Smooth muscle cell (in vitro differentiated cells): Measurements from ENCODE around the gene DGKE. TPM values are rescaled to one million over a fixed set of nuclear protein-coding genes. Genes with fewer than 3 reads are reported as not detected.

Experiments used
- DNase-seq: peaks from one replicate; lab custom pipeline; 2025; ENCODE audit not compliant: unreplicated experiment; lab: John Stamatoyannopoulos, UW
- H2AFZ ChIP-seq: fragments of 200-600 bp; sonication (generic); 2 replicates; pipeline ENCODE4 v1.6.0; 2016; ENCODE audit warnings: antibody characterized with exemption, low read depth, mild to moderate bottlenecking
- H3F3A ChIP-seq: fragments of 200-600 bp; sonication (generic); 2 replicates; pipeline ENCODE4 v1.6.0; 2017; ENCODE audit warnings: antibody characterized with exemption, low read depth
- H3K27ac ChIP-seq: fragments of 200-600 bp; sonication (generic); 2 replicates; pipeline ENCODE4 v1.5.1; 2016; ENCODE audit warnings: low read depth, mild to moderate bottlenecking
- H3K27me3 ChIP-seq: fragments of 200-600 bp; sonication (generic); 2 replicates; pipeline ENCODE4 v1.6.1; 2016; ENCODE audit warnings: low read depth, mild to moderate bottlenecking
- H3K36me3 ChIP-seq: fragments of 200-600 bp; sonication (generic); 2 replicates; pipeline ENCODE4 v1.5.1; 2016; ENCODE audit warnings: low read depth
- H3K4me1 ChIP-seq: fragments of 200-600 bp; sonication (generic); 2 replicates; pipeline ENCODE4 v1.5.1; 2016; ENCODE audit warnings: low read depth
- H3K4me2 ChIP-seq: fragments of 200-600 bp; sonication (generic); 2 replicates; pipeline ENCODE4 v1.6.0; 2016; ENCODE audit warnings: mild to moderate bottlenecking
- H3K4me3 ChIP-seq: fragments of 200-600 bp; sonication (generic); 2 replicates; pipeline ENCODE4 v1.5.1; 2016; ENCODE audit warnings: mild to moderate bottlenecking
- H3K79me2 ChIP-seq: fragments of 200-600 bp; sonication (generic); 2 replicates; pipeline ENCODE4 v1.6.0; 2016; ENCODE audit warnings: low read depth, mild to moderate bottlenecking
- H3K9ac ChIP-seq: fragments of 200-600 bp; sonication (generic); 2 replicates; pipeline ENCODE4 v1.6.0; 2016; ENCODE audit warnings: low read depth
- H3K9me3 ChIP-seq: fragments of 200-600 bp; sonication (generic); replicated peaks from 2 replicates; pipeline ENCODE4 v1.5.1; 2016; ENCODE audit warnings: low read depth
- H4K20me1 ChIP-seq: fragments of 200-600 bp; sonication (generic); 2 replicates; pipeline ENCODE4 v1.6.0; 2016; ENCODE audit warnings: low read depth
- WGBS: methylation state at CpG from one replicate; pipeline ENCODE4 v1.1.7; 2016; ENCODE audit warnings: low lambda C conversion rate; 5-methylcytosine and 5-hydroxymethylcytosine counted together
- polyA plus RNA-seq: library from polyadenylated mRNA; unstranded; fragments of >200 nt; fragmentation: Nextera tagmentation; extraction: Ambion mirVana; gene quantifications from 2 replicates; pipeline ENCODE4 v1.2.1, GENCODE V29; 2016
- total RNA-seq: library from RNA; depleted of rRNA; stranded (reverse); fragments of >200 nt; gene quantifications from 2 replicates; pipeline ENCODE4 v1.2.3, GENCODE V29; 2014
- TF ChIP-seq, protein P1 (sequence below): fragments of 200-600 bp; sonication (generic); IDR thresholded peaks from 2 replicates; pipeline ENCODE4 v1.5.1; 2017; ENCODE audit warnings: borderline replicate concordance, mild to moderate bottlenecking, antibody characterized with exemption; ENCODE audit not compliant: insufficient read depth, poor library complexity, severe bottlenecking

DGKE gene
- total and polyA plus RNA-seq, 2 experiments from 2014 or later: 1.2 to 5.9 TPM

DNA sequence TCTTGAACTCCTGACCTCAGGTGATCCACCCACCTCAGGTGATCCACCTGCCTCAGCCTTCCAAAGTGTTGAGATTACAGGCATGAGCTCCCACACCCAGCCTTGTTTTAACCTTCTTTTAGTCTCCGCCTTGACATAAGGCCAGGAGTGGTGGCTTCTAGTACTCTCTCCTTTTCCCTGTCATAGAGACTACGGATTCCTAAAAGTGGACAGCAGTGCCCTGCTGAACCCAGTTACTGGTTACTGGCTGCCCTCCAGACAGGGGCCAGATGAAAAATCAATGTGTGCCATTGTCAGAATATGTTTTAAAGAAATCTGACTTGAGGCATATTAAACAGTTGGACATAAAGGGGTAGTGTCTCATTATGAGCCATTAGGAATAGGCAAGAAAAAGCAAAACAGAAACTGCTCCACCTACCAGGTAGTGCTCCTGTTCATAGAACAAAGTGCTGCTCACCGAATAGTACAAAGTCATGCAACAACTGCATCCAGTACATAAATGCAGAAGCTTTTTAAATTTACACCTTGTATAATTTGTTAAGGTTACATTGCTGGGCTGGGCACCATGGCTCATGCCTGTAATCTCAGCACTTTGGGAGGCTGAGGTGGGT is 47.8 kb downstream of the DGKE start:
- Histone ChIP-seq H3K36me3 (no peaks in the 10 kb centered on the region), H3F3A (no peaks in the 10 kb centered on the region), H2AFZ (no peak overlapping the region), H3K79me2 (no peaks in the 10 kb centered on the region), H3K4me3 (no peak overlapping the region), H4K20me1 (no peaks in the 10 kb centered on the region), H3K4me1 (no peaks in the 10 kb centered on the region), H3K9ac (no peak overlapping the region), H3K27me3 (no peaks in the 10 kb centered on the region), H3K27ac (no peak overlapping the region), H3K4me2 (no peak overlapping the region), H3K9me3 (no peaks in the 10 kb centered on the region)
- no peak for DNase-seq
- 97% methylated on average over 3 of the region's 3 CpGs for WGBS
- TF ChIP-seq, protein P1, sequence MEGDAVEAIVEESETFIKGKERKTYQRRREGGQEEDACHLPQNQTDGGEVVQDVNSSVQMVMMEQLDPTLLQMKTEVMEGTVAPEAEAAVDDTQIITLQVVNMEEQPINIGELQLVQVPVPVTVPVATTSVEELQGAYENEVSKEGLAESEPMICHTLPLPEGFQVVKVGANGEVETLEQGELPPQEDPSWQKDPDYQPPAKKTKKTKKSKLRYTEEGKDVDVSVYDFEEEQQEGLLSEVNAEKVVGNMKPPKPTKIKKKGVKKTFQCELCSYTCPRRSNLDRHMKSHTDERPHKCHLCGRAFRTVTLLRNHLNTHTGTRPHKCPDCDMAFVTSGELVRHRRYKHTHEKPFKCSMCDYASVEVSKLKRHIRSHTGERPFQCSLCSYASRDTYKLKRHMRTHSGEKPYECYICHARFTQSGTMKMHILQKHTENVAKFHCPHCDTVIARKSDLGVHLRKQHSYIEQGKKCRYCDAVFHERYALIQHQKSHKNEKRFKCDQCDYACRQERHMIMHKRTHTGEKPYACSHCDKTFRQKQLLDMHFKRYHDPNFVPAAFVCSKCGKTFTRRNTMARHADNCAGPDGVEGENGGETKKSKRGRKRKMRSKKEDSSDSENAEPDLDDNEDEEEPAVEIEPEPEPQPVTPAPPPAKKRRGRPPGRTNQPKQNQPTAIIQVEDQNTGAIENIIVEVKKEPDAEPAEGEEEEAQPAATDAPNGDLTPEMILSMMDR: no peak

DNA sequence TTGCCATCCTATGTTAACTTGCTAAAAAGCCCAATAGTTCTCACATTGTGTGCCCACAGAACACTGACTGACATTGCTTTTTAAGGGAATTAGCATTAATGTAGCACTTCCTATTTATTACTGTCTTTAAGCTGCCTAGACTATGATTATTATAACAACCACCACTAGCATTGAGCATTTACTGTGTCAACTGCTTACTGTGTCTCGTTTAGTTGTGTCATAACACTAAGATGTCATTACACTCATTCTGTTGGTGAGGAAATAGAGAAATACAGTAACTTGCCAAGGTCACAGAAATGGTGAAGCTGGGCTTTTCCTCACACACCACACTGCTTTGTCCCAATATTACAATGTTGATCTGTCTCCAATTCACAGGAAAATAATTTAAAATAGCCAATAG is 49.7 kb downstream of the DGKE start:
- no peaks in the 10 kb centered on the region for H3K4me1 ChIP-seq
- H3K79me2 ChIP-seq: no peaks in the 10 kb centered on the region
- 86% methylated on average over 1 of the region's 1 CpG for WGBS

DNA sequence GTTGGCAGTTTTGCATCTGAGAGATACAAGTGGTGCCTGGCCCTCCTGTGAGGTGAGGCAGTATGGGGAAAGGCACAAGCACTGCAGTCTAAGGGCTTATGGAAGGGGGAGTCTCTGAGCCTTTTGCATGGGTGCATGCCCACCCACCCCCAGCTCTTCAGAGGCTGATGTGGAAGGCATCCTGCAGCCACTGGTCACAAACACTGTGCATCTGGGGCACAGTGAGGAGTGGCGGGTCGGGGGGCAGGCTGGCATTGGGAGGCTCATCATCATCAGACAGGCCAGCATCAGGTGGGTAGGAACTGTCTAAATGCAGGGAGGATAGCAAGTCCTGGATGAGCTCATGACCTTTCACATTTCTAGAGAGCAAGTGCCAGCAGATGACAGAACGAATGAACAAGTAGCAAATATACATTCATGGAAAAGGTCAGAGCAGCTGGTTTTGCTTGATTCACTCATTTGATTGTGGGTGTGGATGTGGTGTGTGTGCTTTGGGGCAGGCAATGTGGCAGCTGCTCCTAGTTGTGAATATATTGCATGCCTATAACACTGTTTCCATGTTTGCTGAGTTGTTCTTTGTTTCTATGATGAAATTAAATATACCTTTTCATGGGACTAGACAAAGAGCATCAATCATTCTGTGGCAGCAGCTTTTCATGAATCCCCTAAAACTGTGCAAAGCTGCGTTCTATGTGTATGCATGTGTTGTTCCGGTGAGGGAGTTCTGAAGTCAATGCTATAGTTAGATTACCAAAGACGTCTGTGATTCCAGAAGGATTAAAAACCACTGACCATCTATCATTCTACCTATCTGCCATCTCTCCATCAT is 50.7 kb downstream of the DGKE start:
- Histone ChIP-seq H3K4me1 (no peaks in the 10 kb centered on the region), H2AFZ (no peak overlapping the region), H3K4me2 (no peak overlapping the region), H3K9me3 (no peaks in the 10 kb centered on the region), H3F3A (no peaks in the 10 kb centered on the region), H3K4me3 (no peak overlapping the region), H4K20me1 (no peaks in the 10 kb centered on the region), H3K36me3 (no peaks in the 10 kb centered on the region), H3K9ac (no peak overlapping the region), H3K27me3 (no peaks in the 10 kb centered on the region), H3K79me2 (no peaks in the 10 kb centered on the region), H3K27ac (no peak overlapping the region)
- TF ChIP-seq, protein P1: no peak
- WGBS: 91% methylated on average over 6 of the region's 6 CpGs
- DNase-seq: no peak

More for the DNA sequence above, 49.7 kb downstream of the DGKE start:
- Histone ChIP-seq H3K27me3 (no peaks in the 10 kb centered on the region), H3K27ac (no peak overlapping the region), H3F3A (no peaks in the 10 kb centered on the region), H3K4me3 (no peak overlapping the region), H3K9me3 (no peaks in the 10 kb centered on the region), H4K20me1 (no peaks in the 10 kb centered on the region), H3K9ac (no peak overlapping the region), H3K4me2 (no peak overlapping the region), H3K36me3 (no peaks in the 10 kb centered on the region), H2AFZ (no peak overlapping the region)
- TF ChIP-seq, protein P1: no peak
- no peak for DNase-seq
